ENCODE measurements around the gene MCUR1. TPM values are rescaled to one million over a fixed set of nuclear protein-coding genes. Genes with fewer than 3 reads are reported as not detected.

MCUR1 gene
- total and polyA plus RNA-seq, 9 of the 15 experiments (the other 6 are each of a cell fraction or from before 2014, with no cell fraction given) = 5.1 to 60.2 (median 41.4) TPM

GRCh38 chr6:13741365-13741764 lies 73.0 kb downstream of the MCUR1 start:
- in situ Hi-C loops (cut with MboI) = no loop called here
- Histone ChIP-seq H3K79me2 (ENCODE audit: control insufficient read depth, insufficient read depth, low read length) (no peaks in the 10 kb centered on the region), H3K4me1 (replicated peaks in 1 of 2; ENCODE audit: control insufficient read depth in 2 of 2, insufficient read depth in 2 of 2, low read length in 2 of 2) (peaks cover 0 to 5% of the 10 kb centered on the region in 2 experiments; a peak in 1 of 5 replicates), H3K4me2 (ENCODE audit: insufficient read depth, low read length) (no peak overlapping the region), H3K27ac (ENCODE audit: extremely low read depth, low read depth, low read length) (no peak overlapping the region), H3K36me3 (ENCODE audit: control insufficient read depth, insufficient read depth, low read length) (no peaks in the 10 kb centered on the region), H3K9ac (ENCODE audit: insufficient read depth in 1 of 2, low read depth in 2 of 2, low read length in 2 of 2) (no peak overlapping the region), H4K20me1 (replicated peaks; ENCODE audit: control insufficient read depth, insufficient read depth, low read length) (no peaks in the 10 kb centered on the region), H3K27me3 (ENCODE audit: control insufficient read depth in 2 of 2, insufficient read depth in 2 of 2, low read length in 2 of 2) (no peaks in the 10 kb centered on the region), H3K4me3 (no peak overlapping the region), H3K9me3 (replicated peaks; ENCODE audit: control insufficient read depth, insufficient read depth, low read depth, low read length) (peaks cover 6% of the 10 kb centered on the region; the same call in 1 of the 2 replicates), H3K9me1 (ENCODE audit: control insufficient read depth, insufficient read depth, low read length) (no peaks in the 10 kb centered on the region), H2AFZ (ENCODE audit: low read depth, low read length) (no peak overlapping the region)
- WGBS (ENCODE audit: insufficient coverage, low coverage, missing lambda C conversion rate) = 68% methylated on average over 4 of the region's 4 CpGs
- ChIA-PET CTCF (ENCODE audit: low intra/inter-chr PET ratio) (no interaction called here), POLR2A (no interaction called here)
- no peak for FAIRE-seq
- no peak for ATAC-seq
- BruUV-seq (replicated peaks) = no TSS peak
- intact Hi-C loops (cut with micrococcal nuclease) = no loop called here
- DNase-seq (ENCODE audit: extremely low read depth in 1 of 4, low spot score in 3 of 4) = no peak
- TF ChIP-seq ESRRA (IDR thresholded peaks at IDR 0.05; ENCODE audit: borderline replicate concordance, low read depth) = no peak
- no peak for TF ChIP-seq ZBTB9 (CRISPR knock-in tag; IDR thresholded peaks at IDR 0.05)
- TF ChIP-seq ARID4B (CRISPR knock-in tag; IDR thresholded peaks at IDR 0.05) = no peak
- TF ChIP-seq CREB1 (IDR thresholded peaks at IDR 0.05) = no peak
- no peak for TF ChIP-seq CREB1 (CRISPR knock-in tag; IDR thresholded peaks at IDR 0.05)
- no peak for TF ChIP-seq PTTG1 (tag; IDR thresholded peaks at IDR 0.05; ENCODE audit: low read depth)
- TF ChIP-seq ZNF354B (CRISPR knock-in tag; IDR thresholded peaks at IDR 0.05) = no peak
- TF ChIP-seq ZNF23 (CRISPR knock-in tag; IDR thresholded peaks at IDR 0.05) = no peak
- TF ChIP-seq THAP7 (CRISPR knock-in tag; IDR thresholded peaks at IDR 0.05) = no peak
- no peak for TF ChIP-seq ZNF347 (CRISPR knock-in tag; IDR thresholded peaks at IDR 0.05; ENCODE audit: low read depth)
- TF ChIP-seq BCL6 (CRISPR knock-in tag; IDR thresholded peaks at IDR 0.05) = no peak
- no peak for TF ChIP-seq ZNF24 (IDR thresholded peaks at IDR 0.05)
- no peak for TF ChIP-seq ZBTB5 (IDR thresholded peaks at IDR 0.05)
- TF ChIP-seq ATF3 (IDR thresholded peaks at IDR 0.05) = no peak
- no peak for TF ChIP-seq ATF3 (CRISPR knock-in tag; conservative IDR thresholded peaks at IDR 0.05)

Measured in K562 (cell line).